D721Med (cell line): Measurements from ENCODE around the gene L1CAM.

ENCODE experiments used
- DNase-seq: peaks from one replicate; pipeline ENCODE4 v3.0.0; 2011; ENCODE audit warnings: low spot score; ENCODE audit not compliant: insufficient read length
- FAIRE-seq: peaks from 2 replicates; lab custom pipeline; 2011; peaks lifted over from hg19 to GRCh38; lab: Jason Lieb, UNC
- TF ChIP-seq, protein P1 (sequence below): IDR thresholded peaks from 2 replicates; pipeline ENCODE4 v1.5.1; 2012; ENCODE audit warnings: mild to moderate bottlenecking, control low read depth; ENCODE audit not compliant: insufficient read depth; ENCODE audit errors: missing control alignments

L1CAM gene

GRCh38 chrX:153917869-153918268 is 31.9 kb upstream of the L1CAM start:
- FAIRE-seq = no peak
- TF ChIP-seq, protein P1, sequence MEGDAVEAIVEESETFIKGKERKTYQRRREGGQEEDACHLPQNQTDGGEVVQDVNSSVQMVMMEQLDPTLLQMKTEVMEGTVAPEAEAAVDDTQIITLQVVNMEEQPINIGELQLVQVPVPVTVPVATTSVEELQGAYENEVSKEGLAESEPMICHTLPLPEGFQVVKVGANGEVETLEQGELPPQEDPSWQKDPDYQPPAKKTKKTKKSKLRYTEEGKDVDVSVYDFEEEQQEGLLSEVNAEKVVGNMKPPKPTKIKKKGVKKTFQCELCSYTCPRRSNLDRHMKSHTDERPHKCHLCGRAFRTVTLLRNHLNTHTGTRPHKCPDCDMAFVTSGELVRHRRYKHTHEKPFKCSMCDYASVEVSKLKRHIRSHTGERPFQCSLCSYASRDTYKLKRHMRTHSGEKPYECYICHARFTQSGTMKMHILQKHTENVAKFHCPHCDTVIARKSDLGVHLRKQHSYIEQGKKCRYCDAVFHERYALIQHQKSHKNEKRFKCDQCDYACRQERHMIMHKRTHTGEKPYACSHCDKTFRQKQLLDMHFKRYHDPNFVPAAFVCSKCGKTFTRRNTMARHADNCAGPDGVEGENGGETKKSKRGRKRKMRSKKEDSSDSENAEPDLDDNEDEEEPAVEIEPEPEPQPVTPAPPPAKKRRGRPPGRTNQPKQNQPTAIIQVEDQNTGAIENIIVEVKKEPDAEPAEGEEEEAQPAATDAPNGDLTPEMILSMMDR = no peak
- DNase-seq = no peak

GRCh38 chrX:153913701-153914100 is 27.7 kb upstream of the L1CAM start:
- FAIRE-seq = no peak

DNA sequence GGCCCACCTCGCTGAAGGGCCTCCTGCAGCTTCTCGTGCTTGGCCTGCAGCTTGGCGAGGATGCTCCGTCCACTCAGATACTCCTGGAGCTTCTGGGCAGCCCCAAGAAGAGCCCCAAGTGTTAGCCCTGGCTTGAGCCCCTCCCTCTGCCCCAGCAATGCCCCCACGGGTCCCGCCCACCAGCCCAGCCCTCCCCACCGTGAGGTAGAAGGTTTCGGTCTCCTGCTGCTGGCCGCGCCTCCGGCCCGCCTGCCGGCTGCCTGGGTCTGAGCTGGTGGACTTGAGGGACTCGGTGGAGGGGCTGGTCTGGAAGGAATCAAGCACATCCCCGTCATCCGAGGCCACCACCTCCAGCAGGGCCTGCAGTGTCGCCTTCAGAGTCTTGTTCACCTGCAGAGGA is 27.2 kb upstream of the L1CAM start:
- FAIRE-seq (no peak), DNase-seq (no peak)
- TF ChIP-seq, protein P1 = no peak

More at GRCh38 chrX:153913701-153914100, 27.7 kb upstream of the L1CAM start:
- no peak for DNase-seq
- TF ChIP-seq, protein P1 = no peak

DNA sequence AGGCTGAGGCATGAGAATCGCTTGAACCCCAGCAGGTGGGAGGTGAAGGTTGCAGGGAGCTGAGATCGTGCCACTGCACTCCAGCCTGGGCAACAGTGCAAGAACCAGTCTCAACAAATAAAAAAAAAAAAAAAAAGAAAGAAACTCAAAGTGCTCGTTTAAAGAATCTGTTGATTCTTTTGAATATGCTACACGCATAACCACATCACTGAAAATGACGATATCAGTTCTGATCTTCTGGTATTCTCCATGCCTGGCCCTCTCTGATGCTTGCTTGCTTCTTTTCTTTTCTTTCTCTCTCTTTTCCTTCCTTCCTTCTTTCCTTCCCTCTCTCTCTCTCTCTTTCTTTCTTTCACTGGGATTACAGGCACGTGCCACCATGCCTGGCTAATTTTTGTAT is 25.8 kb upstream of the L1CAM start:
- TF ChIP-seq, protein P1 = no peak
- DNase-seq = no peak
- no peak for FAIRE-seq

- DNase-seq (no peak), FAIRE-seq (no peak)
- TF ChIP-seq, protein P1 = no peak
Observed at GRCh38 chrX:153910446-153910845, 24.5 kb upstream of the L1CAM start.

DNA sequence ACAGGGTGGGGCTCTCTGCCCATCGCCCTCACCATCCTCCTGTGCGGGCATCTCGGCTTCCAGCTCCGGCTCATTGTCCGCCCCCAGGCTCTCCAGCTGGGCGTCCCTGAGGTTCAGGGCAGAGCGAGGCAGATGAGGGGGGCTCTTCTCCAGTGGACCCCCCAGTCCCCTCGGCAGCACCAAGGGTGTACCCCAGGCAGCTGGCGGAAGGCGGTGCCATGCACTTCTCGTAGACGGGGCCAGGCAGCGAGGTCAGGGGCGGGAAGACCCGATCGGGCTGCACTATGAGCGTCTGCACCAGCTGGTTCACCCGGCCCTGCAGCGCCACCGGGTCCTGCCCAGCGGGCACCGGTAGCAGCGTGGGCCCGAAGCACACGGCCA is 24.0 kb upstream of the L1CAM start:
- no peak for DNase-seq
- TF ChIP-seq, protein P1 = no peak
- no peak for FAIRE-seq

DNA sequence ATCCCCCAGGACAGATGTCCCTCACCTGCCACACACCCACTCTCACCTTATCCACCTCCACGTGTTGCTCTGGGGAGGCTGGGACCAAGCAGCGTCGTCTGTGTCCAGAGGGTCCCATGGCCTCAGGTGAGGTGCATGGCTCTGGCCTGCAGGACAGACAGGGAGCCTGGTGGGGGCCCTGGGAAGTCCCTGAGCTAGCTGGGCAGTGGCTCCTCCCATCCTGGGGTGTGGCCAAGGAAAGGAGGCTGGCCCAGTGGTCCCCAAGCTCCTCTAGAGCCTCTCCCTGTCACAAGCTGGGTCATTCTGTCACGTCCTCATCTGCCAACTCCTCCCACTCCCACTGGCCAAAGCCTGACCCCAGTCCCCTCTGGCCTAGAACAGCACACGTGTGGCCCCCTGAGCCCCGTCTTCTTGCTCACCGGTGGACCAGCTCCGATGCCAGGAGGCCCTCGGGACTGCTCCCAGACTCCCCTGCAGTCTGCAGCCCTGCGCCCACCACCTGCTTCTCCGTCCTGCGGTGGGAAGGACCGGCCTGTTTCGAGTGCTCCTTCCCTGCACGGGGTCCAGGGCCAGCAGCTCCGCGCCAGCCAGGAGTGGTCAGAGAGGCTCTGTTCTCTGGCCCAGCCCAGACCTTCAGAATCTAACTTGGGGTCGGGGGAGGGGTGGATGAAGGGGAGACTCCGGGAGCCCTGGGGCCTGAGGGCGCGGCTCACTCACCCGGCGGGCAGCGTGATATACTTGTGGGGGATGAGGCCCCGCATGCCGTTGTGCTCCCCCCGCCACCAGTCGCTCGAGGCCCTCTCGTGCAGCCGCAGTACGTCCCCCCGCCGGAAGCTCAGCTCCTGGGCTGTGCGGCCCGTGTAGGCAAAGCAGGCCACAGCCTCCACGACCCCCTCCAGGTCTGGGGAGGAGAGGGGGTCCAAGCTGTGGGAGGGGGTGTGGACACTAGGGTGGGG is 23.3 kb upstream of the L1CAM start:
- TF ChIP-seq, protein P1 = no peak
- DNase-seq = no peak
- no peak for FAIRE-seq
